ENCODE measurements around the gene CFAP61.
"Not testable (repeated sequence)": the region's sequence is repeated elsewhere in the genome, so short reads cannot be mapped to it uniquely, and the experiment has no call there.

Gene CFAP61

DNA sequence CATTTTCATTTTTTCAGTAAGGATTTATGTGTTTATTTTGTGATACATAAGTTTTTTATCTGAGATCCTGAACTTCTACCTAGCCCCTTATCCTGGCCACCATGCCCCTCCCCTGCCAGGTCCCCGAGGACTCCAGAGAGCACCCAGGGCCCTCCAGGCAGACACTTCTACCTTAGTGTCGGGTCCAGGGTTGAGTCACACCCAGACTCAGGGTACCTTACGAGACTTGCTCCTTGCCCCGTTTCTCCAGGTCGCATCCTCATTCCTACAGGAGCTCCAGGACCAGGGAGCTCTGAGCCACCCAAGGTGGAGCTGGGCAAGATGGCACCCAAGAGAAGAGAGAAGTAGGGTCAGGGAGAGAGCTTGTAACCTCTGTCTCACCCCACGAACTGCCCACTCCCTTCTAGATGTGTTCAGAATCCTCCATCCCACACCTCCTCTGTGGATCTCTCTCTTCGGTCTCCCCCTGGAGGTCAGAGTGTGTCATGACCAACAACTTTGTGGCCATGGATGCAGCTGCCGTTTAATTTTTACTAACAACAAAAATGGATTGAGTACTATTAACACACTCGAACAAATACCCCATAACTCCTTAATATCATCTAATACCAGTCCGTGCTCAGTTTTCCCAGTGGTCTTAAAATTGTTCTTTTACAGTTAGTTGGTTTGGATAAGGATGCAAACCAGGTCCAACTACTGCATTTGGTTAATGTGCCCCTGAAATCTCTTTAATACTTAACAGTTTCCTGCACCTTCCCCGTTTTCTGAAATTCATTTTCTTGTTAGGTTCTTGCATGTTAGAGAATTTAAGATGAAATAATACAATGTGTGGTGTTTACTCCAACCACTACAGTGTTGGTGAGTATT is 185.0 kb downstream of the CFAP61 start:
- peak; percentile 18 for DNase-seq (ENCODE audit: low spot score)

GRCh38 chr20:20241976-20242375 is 189.6 kb downstream of the CFAP61 start:
- no peak for DNase-seq (ENCODE audit: low spot score)

GRCh38 chr20:20244384-20244783 is 192.1 kb downstream of the CFAP61 start:
- DNase-seq (ENCODE audit: low spot score) = not testable (repeated sequence)

- DNase-seq (ENCODE audit: low spot score) = no peak
Measured at GRCh38 chr20:20246996-20247633, 194.8 kb downstream of the CFAP61 start.

DNA sequence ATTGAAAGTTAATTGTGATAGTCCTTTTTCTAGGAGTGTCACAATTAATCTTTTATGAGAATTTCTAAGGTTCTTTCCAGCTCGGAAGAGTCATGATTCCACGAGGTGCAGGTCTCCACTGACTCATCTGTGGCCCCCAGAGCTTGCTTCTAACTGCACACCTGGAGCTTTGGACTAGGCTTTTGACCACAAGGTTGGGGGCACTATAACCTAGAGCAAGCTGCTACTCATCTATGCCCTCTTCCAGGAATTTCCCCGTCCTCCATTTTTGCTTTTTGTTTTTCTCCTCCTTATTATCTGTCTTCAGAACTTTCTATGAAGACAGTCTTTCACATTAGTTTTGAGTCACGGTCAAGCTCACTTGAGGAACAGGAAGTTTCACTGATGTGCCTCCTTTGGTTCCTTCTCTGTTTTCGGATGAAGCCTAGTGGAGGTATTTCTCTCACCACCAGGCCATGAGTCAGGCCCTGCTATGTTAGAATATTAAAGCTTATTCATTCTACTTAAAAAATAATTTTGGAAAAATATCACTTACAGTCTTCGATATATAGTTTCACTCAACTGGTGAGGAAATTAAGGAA is 196.4 kb downstream of the CFAP61 start:
- no peak for DNase-seq (ENCODE audit: low spot score)

GRCh38 chr20:20251317-20251716 is 199.0 kb downstream of the CFAP61 start:
- DNase-seq (ENCODE audit: low spot score) = no peak

- no peak for DNase-seq (ENCODE audit: low spot score)
Measured at GRCh38 chr20:20251836-20252235, 199.5 kb downstream of the CFAP61 start.

- DNase-seq (ENCODE audit: low spot score) = no peak
Measured at GRCh38 chr20:20253039-20253743, 200.9 kb downstream of the CFAP61 start.

DNA sequence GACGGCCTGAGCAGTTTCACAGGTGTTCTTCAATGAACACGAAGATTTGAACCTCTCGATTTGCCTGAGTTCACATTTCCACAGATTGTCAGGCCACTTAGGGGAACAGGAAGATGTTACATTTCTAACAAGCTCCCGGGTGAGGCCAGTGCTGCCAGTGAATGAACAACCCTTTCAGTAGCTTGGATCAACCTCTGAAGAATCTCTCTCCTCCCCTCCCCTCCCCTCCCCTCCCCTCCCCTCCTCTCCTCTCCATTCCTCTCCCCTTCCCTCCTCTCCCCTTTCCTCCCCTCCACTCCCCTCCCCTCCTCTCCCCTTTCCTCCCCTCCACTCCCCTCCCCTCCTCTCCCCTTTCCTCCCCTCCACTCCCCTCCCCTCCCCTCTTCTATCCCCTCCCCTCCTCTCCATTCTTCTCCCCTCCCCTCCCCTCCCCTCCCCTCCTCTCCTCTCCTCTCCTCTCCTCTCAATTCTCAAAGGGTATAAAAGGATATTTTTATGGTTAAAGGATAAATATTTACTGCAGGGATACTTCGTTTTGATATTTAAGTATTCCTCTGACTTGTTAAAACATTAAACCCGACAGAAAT is 201.5 kb downstream of the CFAP61 start:
- no peak for DNase-seq (ENCODE audit: low spot score)

DNA sequence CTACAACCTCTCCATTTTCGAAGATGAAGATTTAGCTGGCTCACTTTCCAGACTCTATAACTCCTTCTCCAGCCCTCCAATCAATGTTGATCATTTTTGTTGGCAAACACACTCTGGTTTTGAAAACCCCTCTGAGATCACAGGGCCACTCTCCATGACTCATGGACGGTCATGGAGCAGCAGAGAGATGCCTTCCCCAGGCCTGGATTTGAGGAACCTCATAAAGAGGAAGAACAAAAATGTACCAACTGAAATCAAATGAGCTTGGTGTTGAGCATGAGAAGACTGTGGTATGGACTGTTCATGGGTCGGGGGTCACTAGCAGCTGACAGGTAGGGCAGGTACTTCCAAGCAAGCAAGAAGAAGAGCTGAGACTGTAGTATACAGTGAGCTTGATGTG is 202.8 kb downstream of the CFAP61 start:
- DNase-seq (ENCODE audit: low spot score) = no peak

GRCh38 chr20:20259533-20259932 is 207.2 kb downstream of the CFAP61 start:
- no peak for DNase-seq (ENCODE audit: low spot score)

DNA sequence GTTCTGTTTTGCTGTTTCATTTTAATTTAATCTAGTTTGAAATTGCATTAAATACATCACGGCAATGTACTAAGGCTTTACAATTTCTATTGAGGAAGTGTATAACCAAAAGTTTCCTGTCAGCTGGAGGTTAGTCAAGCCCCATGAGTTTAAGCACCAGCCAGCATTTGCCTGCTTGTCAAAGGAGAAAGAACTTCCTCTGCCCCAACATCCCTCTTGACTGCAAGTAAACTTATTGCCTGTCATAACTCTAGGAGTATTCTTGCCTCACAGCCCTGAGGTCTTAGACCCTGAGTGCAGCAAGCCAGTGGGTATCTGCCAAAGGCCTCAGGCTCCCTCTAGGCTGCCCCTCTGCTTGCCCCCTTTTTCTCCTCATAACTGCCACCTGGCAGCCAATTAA is 208.8 kb downstream of the CFAP61 start:
- DNase-seq (ENCODE audit: low spot score) = no peak

GRCh38 chr20:20265210-20265609 is 212.9 kb downstream of the CFAP61 start:
- DNase-seq (ENCODE audit: low spot score) = no peak

GRCh38 chr20:20266552-20266951 is 214.2 kb downstream of the CFAP61 start:
- DNase-seq (ENCODE audit: low spot score) = no peak

DNA sequence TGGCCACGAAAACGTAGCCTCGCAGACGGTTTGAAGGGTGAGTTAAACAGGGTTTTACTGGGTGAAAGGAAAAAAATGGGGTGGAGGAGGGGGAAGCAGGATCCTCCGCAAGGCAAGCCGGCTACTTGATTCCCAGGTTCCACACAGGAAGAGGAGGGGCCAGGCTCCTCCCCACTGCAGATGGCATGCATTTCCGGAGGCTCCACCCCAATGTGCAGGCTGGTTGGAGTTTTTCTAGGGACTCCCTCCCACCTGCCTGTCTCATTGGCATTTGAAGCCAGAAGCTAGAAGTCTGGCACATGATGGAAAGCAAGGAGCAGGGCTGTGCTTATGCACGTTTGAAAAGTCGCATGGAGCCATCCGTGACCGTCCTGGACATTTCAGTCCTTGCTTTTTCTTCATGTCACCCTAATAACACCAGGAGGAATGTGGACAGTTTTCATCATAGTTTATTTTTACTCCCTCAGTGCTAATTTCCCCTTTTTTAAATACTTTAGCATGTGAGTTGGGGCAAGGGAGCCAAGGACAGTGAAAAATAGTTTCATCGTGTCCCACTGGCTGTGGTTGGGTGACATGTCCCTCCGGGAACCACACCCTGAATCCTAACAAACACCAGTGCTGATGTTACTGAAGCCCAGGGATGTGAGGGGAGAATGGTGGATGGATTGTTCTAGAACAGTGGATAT is 215.5 kb downstream of the CFAP61 start:
- no peak for DNase-seq (ENCODE audit: low spot score)

GRCh38 chr20:20271271-20271670 is 218.9 kb downstream of the CFAP61 start:
- no peak for DNase-seq (ENCODE audit: low spot score)

- no peak for DNase-seq (ENCODE audit: low spot score)
Measured at GRCh38 chr20:20272686-20273085, 220.4 kb downstream of the CFAP61 start.

DNA sequence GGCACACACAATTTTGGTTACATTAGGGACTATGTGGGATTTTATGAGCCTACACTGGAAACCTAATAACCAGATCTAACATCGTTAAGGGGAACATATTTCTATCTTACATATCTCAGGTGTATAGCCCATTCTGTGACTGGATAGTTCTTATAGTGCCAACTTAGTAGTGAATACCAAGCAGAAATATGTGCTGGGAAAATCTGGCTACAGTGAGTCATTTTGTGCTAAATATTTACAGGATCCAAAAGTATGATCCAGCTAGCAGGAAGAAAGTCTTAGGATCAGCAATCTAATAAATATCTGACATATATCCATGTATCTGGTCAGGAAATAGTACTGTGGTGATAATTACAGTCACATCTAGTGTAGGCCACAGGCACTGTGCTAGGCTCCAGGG is 221.0 kb downstream of the CFAP61 start:
- DNase-seq (ENCODE audit: low spot score) = no peak

- no peak for DNase-seq (ENCODE audit: low spot score)
Measured at GRCh38 chr20:20274821-20275220, 222.5 kb downstream of the CFAP61 start.

GRCh38 chr20:20275636-20276035 is 223.3 kb downstream of the CFAP61 start:
- DNase-seq (ENCODE audit: low spot score) = no peak

DNA sequence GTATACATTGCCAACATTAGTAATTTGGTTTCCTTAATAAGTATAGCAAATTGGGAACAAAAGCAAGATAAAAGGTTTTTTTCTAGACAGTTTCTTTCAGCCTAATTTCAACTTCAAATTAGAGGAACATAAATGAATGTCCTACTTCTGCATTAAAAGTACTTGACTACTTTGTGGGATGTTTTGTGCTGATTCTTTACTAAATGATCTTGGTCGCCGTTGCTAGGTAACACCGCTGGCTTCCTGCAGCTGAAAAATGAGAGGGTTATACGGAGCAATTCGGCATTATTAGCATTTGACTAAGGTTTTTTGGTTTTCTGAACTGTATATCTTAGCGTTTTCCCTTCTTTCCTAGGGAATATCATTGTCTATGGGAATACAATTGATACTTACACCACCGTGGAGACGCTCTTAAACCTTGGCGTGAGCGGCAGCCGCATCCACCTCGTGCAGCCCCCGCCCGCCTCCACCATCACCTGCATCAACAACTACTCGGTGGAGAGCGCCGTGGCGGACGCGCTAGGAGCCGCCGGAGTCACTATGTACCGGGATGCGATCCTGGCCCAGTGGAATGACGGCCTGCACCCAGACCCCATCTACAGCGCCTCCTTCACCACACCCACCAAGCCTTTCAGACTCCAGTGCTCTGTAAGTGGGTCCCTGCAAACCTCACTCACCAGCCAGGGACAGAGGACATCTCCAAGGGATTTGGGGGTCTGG is 224.6 kb downstream of the CFAP61 start:
- no peak for DNase-seq (ENCODE audit: low spot score)

Measured in LoVo (cell line).